ENCODE measurements around the gene DRAM1. TPM values are rescaled to one million over a fixed set of nuclear protein-coding genes. Genes with fewer than 3 reads are reported as not detected.
A peak's percentile ranks its signal among the peaks of the same experiment; 100 is the strongest.

DRAM1 gene
- total and polyA plus RNA-seq, 9 of the 15 experiments (the other 6 are each of a cell fraction or from before 2014, with no cell fraction given): 1.4 to 4.3 (median 2.7) TPM

DNA sequence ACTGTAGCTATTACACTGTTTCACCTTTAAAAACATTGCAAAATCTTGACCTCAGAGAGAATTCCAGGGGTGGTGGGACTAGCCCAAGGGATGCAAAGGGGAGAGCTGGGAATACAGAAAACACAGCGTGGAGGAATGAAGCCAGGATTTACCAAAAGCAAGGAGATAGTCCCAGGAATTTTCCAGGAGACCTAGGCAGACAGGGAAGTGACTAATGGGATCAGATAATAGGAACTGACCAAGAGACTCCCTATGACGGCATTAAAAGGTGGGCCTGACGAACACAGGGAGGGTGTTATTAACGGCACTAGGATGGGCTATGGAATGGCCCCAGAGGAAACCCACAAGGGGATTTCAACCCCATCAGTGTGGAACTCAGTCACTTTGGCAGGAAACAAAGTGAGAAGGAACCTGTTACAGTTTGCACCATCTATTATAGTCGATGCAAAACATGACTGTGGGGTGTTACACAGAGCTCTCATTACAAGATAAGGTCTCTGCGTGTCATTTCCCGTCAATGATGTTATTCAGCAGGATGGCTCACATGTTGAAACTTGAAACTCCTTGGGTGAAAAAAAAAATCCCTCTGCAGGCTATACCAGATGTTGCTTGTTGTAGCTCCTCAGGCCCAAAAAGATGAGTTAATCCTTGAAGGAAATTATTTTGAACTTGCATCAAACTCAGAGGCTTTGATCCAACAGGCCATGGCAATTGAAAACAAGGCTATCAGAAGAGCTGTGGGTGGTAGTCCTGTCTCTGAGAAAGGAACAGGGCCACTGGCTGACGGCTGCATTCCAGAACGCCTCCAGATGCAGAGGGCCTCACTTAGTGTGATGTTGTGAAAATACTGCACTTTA is 58.7 kb downstream of the DRAM1 start (continued):
- TF ChIP-seq CHD1 (IDR thresholded peaks at IDR 0.05; ENCODE audit: low read length) (no peak), FOSL1 (tag; conservative IDR thresholded peaks at IDR 0.05) (peak; percentile 49; the same call in 1 of the 2 replicates), CEBPG (CRISPR knock-in tag; IDR thresholded peaks at IDR 0.05) (no peak), CEBPG (tag; conservative IDR thresholded peaks at IDR 0.05 in 1 of 2, IDR thresholded peaks at IDR 0.05 in 1 of 2) (0 out of 4 replicates have a peak, but pooled peaks of 1 of the 2 experiments have one; percentile 27), ETV1 (tag; conservative IDR thresholded peaks at IDR 0.05; ENCODE audit: low read depth) (peak; percentile 38; the same call in 1 of the 2 replicates), BRD9 (IDR thresholded peaks at IDR 0.05; ENCODE audit: low read depth, partially characterized antibody) (no peak)
- TF ChIP-seq, protein P1, sequence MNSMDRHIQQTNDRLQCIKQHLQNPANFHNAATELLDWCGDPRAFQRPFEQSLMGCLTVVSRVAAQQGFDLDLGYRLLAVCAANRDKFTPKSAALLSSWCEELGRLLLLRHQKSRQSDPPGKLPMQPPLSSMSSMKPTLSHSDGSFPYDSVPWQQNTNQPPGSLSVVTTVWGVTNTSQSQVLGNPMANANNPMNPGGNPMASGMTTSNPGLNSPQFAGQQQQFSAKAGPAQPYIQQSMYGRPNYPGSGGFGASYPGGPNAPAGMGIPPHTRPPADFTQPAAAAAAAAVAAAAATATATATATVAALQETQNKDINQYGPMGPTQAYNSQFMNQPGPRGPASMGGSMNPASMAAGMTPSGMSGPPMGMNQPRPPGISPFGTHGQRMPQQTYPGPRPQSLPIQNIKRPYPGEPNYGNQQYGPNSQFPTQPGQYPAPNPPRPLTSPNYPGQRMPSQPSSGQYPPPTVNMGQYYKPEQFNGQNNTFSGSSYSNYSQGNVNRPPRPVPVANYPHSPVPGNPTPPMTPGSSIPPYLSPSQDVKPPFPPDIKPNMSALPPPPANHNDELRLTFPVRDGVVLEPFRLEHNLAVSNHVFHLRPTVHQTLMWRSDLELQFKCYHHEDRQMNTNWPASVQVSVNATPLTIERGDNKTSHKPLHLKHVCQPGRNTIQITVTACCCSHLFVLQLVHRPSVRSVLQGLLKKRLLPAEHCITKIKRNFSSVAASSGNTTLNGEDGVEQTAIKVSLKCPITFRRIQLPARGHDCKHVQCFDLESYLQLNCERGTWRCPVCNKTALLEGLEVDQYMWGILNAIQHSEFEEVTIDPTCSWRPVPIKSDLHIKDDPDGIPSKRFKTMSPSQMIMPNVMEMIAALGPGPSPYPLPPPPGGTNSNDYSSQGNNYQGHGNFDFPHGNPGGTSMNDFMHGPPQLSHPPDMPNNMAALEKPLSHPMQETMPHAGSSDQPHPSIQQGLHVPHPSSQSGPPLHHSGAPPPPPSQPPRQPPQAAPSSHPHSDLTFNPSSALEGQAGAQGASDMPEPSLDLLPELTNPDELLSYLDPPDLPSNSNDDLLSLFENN (IDR thresholded peaks at IDR 0.05; ENCODE audit: low read depth in 2 of 2, low read length in 2 of 2): no peak
- TF ChIP-seq, protein P2, sequence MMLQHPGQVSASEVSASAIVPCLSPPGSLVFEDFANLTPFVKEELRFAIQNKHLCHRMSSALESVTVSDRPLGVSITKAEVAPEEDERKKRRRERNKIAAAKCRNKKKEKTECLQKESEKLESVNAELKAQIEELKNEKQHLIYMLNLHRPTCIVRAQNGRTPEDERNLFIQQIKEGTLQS (IDR thresholded peaks at IDR 0.05): peak; percentile 7; the same call in 1 of the 2 replicates
- TF ChIP-seq, protein P2 (CRISPR knock-in tag; conservative IDR thresholded peaks at IDR 0.05): no peak
- TF ChIP-seq, protein P3, sequence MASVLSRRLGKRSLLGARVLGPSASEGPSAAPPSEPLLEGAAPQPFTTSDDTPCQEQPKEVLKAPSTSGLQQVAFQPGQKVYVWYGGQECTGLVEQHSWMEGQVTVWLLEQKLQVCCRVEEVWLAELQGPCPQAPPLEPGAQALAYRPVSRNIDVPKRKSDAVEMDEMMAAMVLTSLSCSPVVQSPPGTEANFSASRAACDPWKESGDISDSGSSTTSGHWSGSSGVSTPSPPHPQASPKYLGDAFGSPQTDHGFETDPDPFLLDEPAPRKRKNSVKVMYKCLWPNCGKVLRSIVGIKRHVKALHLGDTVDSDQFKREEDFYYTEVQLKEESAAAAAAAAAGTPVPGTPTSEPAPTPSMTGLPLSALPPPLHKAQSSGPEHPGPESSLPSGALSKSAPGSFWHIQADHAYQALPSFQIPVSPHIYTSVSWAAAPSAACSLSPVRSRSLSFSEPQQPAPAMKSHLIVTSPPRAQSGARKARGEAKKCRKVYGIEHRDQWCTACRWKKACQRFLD (CRISPR knock-in tag; IDR thresholded peaks at IDR 0.05): no peak
- TF ChIP-seq, protein P4, sequence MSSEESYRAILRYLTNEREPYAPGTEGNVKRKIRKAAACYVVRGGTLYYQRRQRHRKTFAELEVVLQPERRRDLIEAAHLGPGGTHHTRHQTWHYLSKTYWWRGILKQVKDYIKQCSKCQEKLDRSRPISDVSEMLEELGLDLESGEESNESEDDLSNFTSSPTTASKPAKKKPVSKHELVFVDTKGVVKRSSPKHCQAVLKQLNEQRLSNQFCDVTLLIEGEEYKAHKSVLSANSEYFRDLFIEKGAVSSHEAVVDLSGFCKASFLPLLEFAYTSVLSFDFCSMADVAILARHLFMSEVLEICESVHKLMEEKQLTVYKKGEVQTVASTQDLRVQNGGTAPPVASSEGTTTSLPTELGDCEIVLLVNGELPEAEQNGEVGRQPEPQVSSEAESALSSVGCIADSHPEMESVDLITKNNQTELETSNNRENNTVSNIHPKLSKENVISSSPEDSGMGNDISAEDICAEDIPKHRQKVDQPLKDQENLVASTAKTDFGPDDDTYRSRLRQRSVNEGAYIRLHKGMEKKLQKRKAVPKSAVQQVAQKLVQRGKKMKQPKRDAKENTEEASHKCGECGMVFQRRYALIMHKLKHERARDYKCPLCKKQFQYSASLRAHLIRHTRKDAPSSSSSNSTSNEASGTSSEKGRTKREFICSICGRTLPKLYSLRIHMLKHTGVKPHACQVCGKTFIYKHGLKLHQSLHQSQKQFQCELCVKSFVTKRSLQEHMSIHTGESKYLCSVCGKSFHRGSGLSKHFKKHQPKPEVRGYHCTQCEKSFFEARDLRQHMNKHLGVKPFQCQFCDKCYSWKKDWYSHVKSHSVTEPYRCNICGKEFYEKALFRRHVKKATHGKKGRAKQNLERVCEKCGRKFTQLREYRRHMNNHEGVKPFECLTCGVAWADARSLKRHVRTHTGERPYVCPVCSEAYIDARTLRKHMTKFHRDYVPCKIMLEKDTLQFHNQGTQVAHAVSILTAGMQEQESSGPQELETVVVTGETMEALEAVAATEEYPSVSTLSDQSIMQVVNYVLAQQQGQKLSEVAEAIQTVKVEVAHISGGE (CRISPR knock-in tag; IDR thresholded peaks at IDR 0.05): 0 out of 6 replicates have a peak, but pooled peaks of 1 of the 3 experiments have one; percentile 40

Data from K562 (cell line).